ENCODE results near the gene PCCB.
"Not testable (repeated sequence)": the region's sequence is repeated elsewhere in the genome, so short reads cannot be mapped to it uniquely, and the experiment has no call there.

Gene PCCB

DNA sequence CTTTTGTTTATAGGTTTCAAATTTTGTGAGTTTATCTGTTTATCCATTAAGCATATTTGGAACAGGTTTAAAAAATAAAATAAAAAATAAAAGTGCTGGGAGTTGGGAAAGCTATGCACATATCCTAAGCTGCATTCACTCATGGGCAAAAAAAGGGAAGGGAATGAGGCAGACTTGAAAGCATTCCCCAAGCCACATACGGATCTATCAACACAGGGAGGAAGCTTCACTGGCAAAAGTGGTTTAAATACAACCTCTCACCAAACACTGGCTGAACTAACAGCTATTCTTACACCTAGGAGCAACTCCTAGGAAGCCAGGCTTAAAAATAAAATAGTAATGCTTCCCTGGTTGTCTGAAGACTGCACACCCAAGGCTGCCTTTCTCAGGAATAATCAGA lies 101.2 kb downstream of the PCCB start:
- no peak overlapping the region for H3K9ac ChIP-seq (ENCODE audit: low read length)
- H3K27ac ChIP-seq (ENCODE audit: low read length): no peak overlapping the region
- H3K4me3 ChIP-seq (ENCODE audit: low read length): no peak overlapping the region
- peaks cover 10% of the 10 kb centered on the region for H3K4me1 ChIP-seq (ENCODE audit: control insufficient read depth, low read depth, low read length)
- no peaks in the 10 kb centered on the region for H3K9me3 ChIP-seq (ENCODE audit: control insufficient read depth, low read depth, low read length)
- H3K27me3 ChIP-seq (ENCODE audit: control insufficient read depth, insufficient read depth, low read length): no peaks in the 10 kb centered on the region
- peaks cover 2% of the 10 kb centered on the region for H3K36me3 ChIP-seq (ENCODE audit: control insufficient read depth, low read depth, low read length)

- Histone ChIP-seq H3K9ac (ENCODE audit: low read length) (no peak overlapping the region), H3K9me3 (ENCODE audit: control insufficient read depth, low read depth, low read length) (no peaks in the 10 kb centered on the region), H3K36me3 (ENCODE audit: control insufficient read depth, low read depth, low read length) (no peaks in the 10 kb centered on the region)
Observed at GRCh38 chr3:136351905-136352304, 101.8 kb downstream of the PCCB start.

GRCh38 chr3:136353461-136353860 lies 103.3 kb downstream of the PCCB start:
- Histone ChIP-seq H3K9ac (ENCODE audit: low read length) (no peak overlapping the region), H3K4me3 (ENCODE audit: low read length) (no peak overlapping the region), H3K4me1 (ENCODE audit: control insufficient read depth, low read depth, low read length) (peaks cover 10% of the 10 kb centered on the region), H3K27ac (ENCODE audit: low read length) (no peak overlapping the region), H3K27me3 (ENCODE audit: control insufficient read depth, insufficient read depth, low read length) (no peaks in the 10 kb centered on the region), H3K36me3 (ENCODE audit: control insufficient read depth, low read depth, low read length) (no peaks in the 10 kb centered on the region), H3K9me3 (ENCODE audit: control insufficient read depth, low read depth, low read length) (no peaks in the 10 kb centered on the region)

More at GRCh38 chr3:136351905-136352304, 101.8 kb downstream of the PCCB start:
- H3K4me3 ChIP-seq (ENCODE audit: low read length): no peak overlapping the region
- no peaks in the 10 kb centered on the region for H3K27me3 ChIP-seq (ENCODE audit: control insufficient read depth, insufficient read depth, low read length)
- no peak overlapping the region for H3K27ac ChIP-seq (ENCODE audit: low read length)
- peaks cover 10% of the 10 kb centered on the region for H3K4me1 ChIP-seq (ENCODE audit: control insufficient read depth, low read depth, low read length)

GRCh38 chr3:136366289-136366688 lies 116.1 kb downstream of the PCCB start:
- H3K9ac ChIP-seq (ENCODE audit: low read length): no peak overlapping the region

DNA sequence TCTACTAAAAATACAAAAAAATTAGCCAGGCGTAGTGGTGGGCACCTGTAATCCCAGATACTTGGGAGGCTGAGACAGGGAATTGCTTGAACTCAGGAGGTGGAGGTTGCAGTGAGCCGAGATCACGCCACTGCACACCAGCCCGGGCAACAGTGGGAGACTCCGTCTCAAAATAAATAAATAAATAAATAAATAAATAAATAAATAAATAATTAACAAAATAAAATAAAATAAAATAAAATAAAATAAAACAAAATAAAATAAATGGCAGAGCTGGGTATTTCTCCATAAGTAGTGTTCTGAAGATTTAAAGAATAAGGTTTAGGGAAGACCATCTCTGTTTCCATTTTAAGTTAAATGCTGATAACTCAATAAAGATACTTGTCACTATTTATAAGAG lies 125.7 kb downstream of the PCCB start:
- H3K36me3 ChIP-seq (ENCODE audit: control insufficient read depth, low read depth, low read length); H3K9ac ChIP-seq (ENCODE audit: low read length); H3K27me3 ChIP-seq (ENCODE audit: control insufficient read depth, insufficient read depth, low read length); H3K4me3 ChIP-seq (ENCODE audit: low read length); H3K9me3 ChIP-seq (ENCODE audit: control insufficient read depth, low read depth, low read length); H3K4me1 ChIP-seq (ENCODE audit: control insufficient read depth, low read depth, low read length); H3K27ac ChIP-seq (ENCODE audit: low read length): not testable (repeated sequence)

More at GRCh38 chr3:136366289-136366688, 116.1 kb downstream of the PCCB start:
- Histone ChIP-seq H3K4me1 (ENCODE audit: control insufficient read depth, low read depth, low read length) (no peaks in the 10 kb centered on the region), H3K36me3 (ENCODE audit: control insufficient read depth, low read depth, low read length) (no peaks in the 10 kb centered on the region), H3K4me3 (ENCODE audit: low read length) (no peak overlapping the region), H3K27ac (ENCODE audit: low read length) (no peak overlapping the region), H3K27me3 (ENCODE audit: control insufficient read depth, insufficient read depth, low read length) (no peaks in the 10 kb centered on the region), H3K9me3 (ENCODE audit: control insufficient read depth, low read depth, low read length) (no peaks in the 10 kb centered on the region)

GRCh38 chr3:136377508-136377907 lies 127.4 kb downstream of the PCCB start:
- Histone ChIP-seq H3K4me1 (ENCODE audit: control insufficient read depth, low read depth, low read length) (no peaks in the 10 kb centered on the region), H3K27me3 (ENCODE audit: control insufficient read depth, insufficient read depth, low read length) (no peaks in the 10 kb centered on the region), H3K4me3 (ENCODE audit: low read length) (no peak overlapping the region), H3K27ac (ENCODE audit: low read length) (no peak overlapping the region), H3K9me3 (ENCODE audit: control insufficient read depth, low read depth, low read length) (no peaks in the 10 kb centered on the region), H3K36me3 (ENCODE audit: control insufficient read depth, low read depth, low read length) (peaks cover 3% of the 10 kb centered on the region), H3K9ac (ENCODE audit: low read length) (no peak overlapping the region)

GRCh38 chr3:136378011-136378410 lies 127.9 kb downstream of the PCCB start:
- H3K36me3 ChIP-seq (ENCODE audit: control insufficient read depth, low read depth, low read length): peaks cover 3% of the 10 kb centered on the region

More at GRCh38 chr3:136378011-136378410, 127.9 kb downstream of the PCCB start:
- H3K4me1 ChIP-seq (ENCODE audit: control insufficient read depth, low read depth, low read length): no peaks in the 10 kb centered on the region
- H3K9me3 ChIP-seq (ENCODE audit: control insufficient read depth, low read depth, low read length): no peaks in the 10 kb centered on the region
- H3K27me3 ChIP-seq (ENCODE audit: control insufficient read depth, insufficient read depth, low read length): no peaks in the 10 kb centered on the region
- no peak overlapping the region for H3K4me3 ChIP-seq (ENCODE audit: low read length)
- H3K9ac ChIP-seq (ENCODE audit: low read length): no peak overlapping the region
- no peak overlapping the region for H3K27ac ChIP-seq (ENCODE audit: low read length)

All from iPS-18a (cell line).